ENCODE measurements around the gene CORO1A.
"Not testable (repeated sequence)": the region's sequence is repeated elsewhere in the genome, so short reads cannot be mapped to it uniquely, and the experiment has no call there.

DNA sequence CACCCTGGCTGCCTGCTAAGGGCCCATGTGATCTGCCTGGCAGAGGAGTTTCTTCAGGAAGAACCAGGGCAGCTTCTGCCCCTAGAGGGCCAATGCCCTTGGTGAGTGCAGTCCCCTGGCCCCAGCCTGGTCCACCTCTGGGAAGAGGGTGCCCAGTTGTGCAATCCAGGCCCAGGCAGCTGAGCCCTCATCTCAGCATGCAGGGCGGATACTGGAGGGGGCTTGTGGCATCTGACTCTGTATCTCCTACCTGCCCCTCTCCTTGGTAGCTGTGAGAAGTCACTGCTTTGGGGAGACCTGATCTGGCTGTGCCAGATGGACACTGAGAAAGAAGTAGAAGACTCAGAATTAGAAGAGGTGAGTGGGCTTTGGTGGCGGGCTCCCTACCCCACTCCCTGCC lies 13.6 kb downstream of the CORO1A start:
- TF ChIP-seq ZNF274 (IDR thresholded peaks at IDR 0.05; ENCODE audit: low read depth, low read length); SIN3A (IDR thresholded peaks at IDR 0.05; ENCODE audit: low read depth); RAD21 (IDR thresholded peaks at IDR 0.05; ENCODE audit: low read depth); REST (IDR thresholded peaks at IDR 0.05; ENCODE audit: low read depth); EGR1 (IDR thresholded peaks at IDR 0.05; ENCODE audit: low read depth); CTCF (IDR thresholded peaks at IDR 0.05 in 2 of 3, conservative IDR thresholded peaks at IDR 0.05 in 1 of 3; ENCODE audit: borderline replicate concordance in 1 of 3, insufficient read depth in 1 of 3, low read depth in 2 of 3, low read length in 2 of 3); EZH2 (IDR thresholded peaks at IDR 0.05); FOSL1 (IDR thresholded peaks at IDR 0.05; ENCODE audit: low read depth); POLR2A (IDR thresholded peaks at IDR 0.05; ENCODE audit: borderline replicate concordance, extremely low read depth, insufficient read depth, insufficient read length); POLR2AphosphoS5 (IDR thresholded peaks at IDR 0.05; ENCODE audit: low read depth, low read length); CEBPB (IDR thresholded peaks at IDR 0.05; ENCODE audit: low read depth); YY1 (IDR thresholded peaks at IDR 0.05; ENCODE audit: extremely low read depth, insufficient replicate concordance, low read depth, low read length): not testable (repeated sequence)
- TF ChIP-seq, protein P1, sequence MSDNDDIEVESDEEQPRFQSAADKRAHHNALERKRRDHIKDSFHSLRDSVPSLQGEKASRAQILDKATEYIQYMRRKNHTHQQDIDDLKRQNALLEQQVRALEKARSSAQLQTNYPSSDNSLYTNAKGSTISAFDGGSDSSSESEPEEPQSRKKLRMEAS (IDR thresholded peaks at IDR 0.05): not testable (repeated sequence)
- TF ChIP-seq, protein P2, sequence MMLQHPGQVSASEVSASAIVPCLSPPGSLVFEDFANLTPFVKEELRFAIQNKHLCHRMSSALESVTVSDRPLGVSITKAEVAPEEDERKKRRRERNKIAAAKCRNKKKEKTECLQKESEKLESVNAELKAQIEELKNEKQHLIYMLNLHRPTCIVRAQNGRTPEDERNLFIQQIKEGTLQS (IDR thresholded peaks at IDR 0.05): not testable (repeated sequence)
